GM23248 (cell line): ENCODE measurements around the gene VTI1A. TPM values are rescaled to one million over a fixed set of nuclear protein-coding genes. Genes with fewer than 3 reads are reported as not detected.

Source experiments
- DNase-seq: peaks from one replicate; pipeline ENCODE4 v3.0.0-alpha.2; 2015
- H2AFZ ChIP-seq: fragments of 200-600 bp; sonication (generic); 2 replicates; pipeline ENCODE4 v1.6.1; 2016; ENCODE audit warnings: antibody characterized with exemption
- H3F3A ChIP-seq: fragments of 200-600 bp; sonication (generic); 2 replicates; pipeline ENCODE4 v1.6.1; 2016; ENCODE audit warnings: mild to moderate bottlenecking, antibody characterized with exemption, mixed run types; ENCODE audit not compliant: insufficient read depth
- H3K27ac ChIP-seq: fragments of 200-600 bp; sonication (generic); 2 replicates; pipeline ENCODE4 v1.5.1; 2016; ENCODE audit warnings: mild to moderate bottlenecking
- H3K27me3 ChIP-seq: fragments of 200-600 bp; sonication (generic); replicated peaks from 2 replicates; pipeline ENCODE4 v1.6.1; 2016; ENCODE audit warnings: mild to moderate bottlenecking; ENCODE audit not compliant: insufficient read depth
- H3K36me3 ChIP-seq: fragments of 200-600 bp; sonication (generic); 2 replicates; pipeline ENCODE4 v1.6.1; 2016; ENCODE audit warnings: low read depth, mild to moderate bottlenecking
- H3K4me1 ChIP-seq: fragments of 200-600 bp; sonication (generic); 2 replicates; pipeline ENCODE4 v1.6.1; 2016; ENCODE audit warnings: mild to moderate bottlenecking; ENCODE audit not compliant: insufficient read depth
- H3K4me2 ChIP-seq: fragments of 200-600 bp; sonication (generic); one replicate; pipeline ENCODE4 v1.6.1; 2016; ENCODE audit warnings: mild to moderate bottlenecking; ENCODE audit not compliant: unreplicated experiment
- H3K4me3 ChIP-seq: fragments of 200-600 bp; sonication (generic); 2 replicates; pipeline ENCODE4 v1.5.1; 2016; ENCODE audit warnings: mild to moderate bottlenecking
- H3K79me2 ChIP-seq: fragments of 200-600 bp; sonication (generic); 2 replicates; pipeline ENCODE4 v1.6.1; 2016; ENCODE audit warnings: mild to moderate bottlenecking; ENCODE audit not compliant: insufficient read depth
- H3K9ac ChIP-seq: fragments of 200-600 bp; sonication (generic); 2 replicates; pipeline ENCODE4 v1.6.1; 2016; ENCODE audit warnings: mild to moderate bottlenecking
- H3K9me2 ChIP-seq: fragments of 200-600 bp; sonication (generic); 2 replicates; pipeline ENCODE4 v1.6.1; 2016; ENCODE audit warnings: mixed run types, mild to moderate bottlenecking, moderate library complexity; ENCODE audit not compliant: insufficient read depth
- H3K9me3 ChIP-seq: fragments of 200-600 bp; sonication (generic); one replicate; pipeline ENCODE4 v1.6.1; 2017; ENCODE audit warnings: low read depth
- H4K20me1 ChIP-seq: fragments of 200-600 bp; sonication (generic); 2 replicates; pipeline ENCODE4 v1.6.0; 2016; ENCODE audit not compliant: insufficient read depth
- EZH2 ChIP-seq: fragments of 200-600 bp; sonication (generic); IDR thresholded peaks from 2 replicates; pipeline ENCODE4 v1.6.1; 2018; ENCODE audit warnings: antibody characterized with exemption, mild to moderate bottlenecking; ENCODE audit not compliant: insufficient read depth, poor library complexity, severe bottlenecking
- EZH2phosphoT487 ChIP-seq: fragments of 200-600 bp; sonication (generic); IDR thresholded peaks from 2 replicates; pipeline ENCODE4 v1.6.1; 2018; ENCODE audit warnings: antibody characterized with exemption, moderate library complexity, mild to moderate bottlenecking, low read depth; ENCODE audit not compliant: insufficient read depth
- whole genome bisulfite sequencing, 2 experiments: methylation state at CpG; one replicate each; pipeline ENCODE4 v1.1.6; 2015 to 2017; ENCODE audit warnings: low lambda C conversion rate in 2 of 2, low coverage in 1 of 2; ENCODE audit errors: missing lambda C conversion rate in 2 of 2; 5-methylcytosine and 5-hydroxymethylcytosine counted together
- in situ Hi-C: fragments of 300-500 bp; cut with MboI; formaldehyde crosslinking; loops from 2 replicates; pipeline ENCODE4 v1.15.0; 2020
- polyA plus RNA-seq: library from polyadenylated mRNA; unstranded; fragments of >200 nt; fragmentation: Nextera tagmentation; extraction: Ambion mirVana; gene quantifications from 2 replicates; pipeline ENCODE4 v1.2.1, GENCODE V29; 2016
- total RNA-seq: library from RNA; depleted of rRNA; stranded (reverse); fragments of >200 nt; shearing (Covaris generic); gene quantifications from 2 replicates; pipeline ENCODE4 v1.2.3, GENCODE V29; 2014

Gene VTI1A
- total and polyA plus RNA-seq, 2 experiments from 2014 or later, result 21.6 to 26.4 TPM

DNA sequence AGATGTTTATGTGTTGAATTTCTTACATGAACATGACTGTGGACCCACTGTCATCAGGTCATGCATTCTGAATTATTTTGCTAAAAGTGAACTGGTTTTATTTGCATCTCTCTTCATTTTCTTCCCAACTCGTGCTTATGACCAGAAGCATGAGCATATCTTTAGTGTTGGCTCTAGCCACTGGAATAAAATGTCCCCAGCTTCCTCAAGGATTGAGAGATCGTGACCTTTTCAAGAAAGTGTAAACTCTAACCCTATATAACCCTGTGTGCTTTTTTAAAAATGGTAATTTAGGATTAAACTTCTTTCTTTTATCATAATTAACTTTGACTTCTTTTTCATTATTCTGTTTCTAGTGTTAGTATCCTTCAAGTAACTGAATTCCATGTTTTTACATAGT lies 55.5 kb downstream of the VTI1A start:
- no peaks in the 10 kb centered on the region for H3K36me3 ChIP-seq
- WGBS, 2 experiments, result 86 to 95% methylated on average over 2 of the region's 2 CpGs
- in situ Hi-C loops, result no loop called here

DNA sequence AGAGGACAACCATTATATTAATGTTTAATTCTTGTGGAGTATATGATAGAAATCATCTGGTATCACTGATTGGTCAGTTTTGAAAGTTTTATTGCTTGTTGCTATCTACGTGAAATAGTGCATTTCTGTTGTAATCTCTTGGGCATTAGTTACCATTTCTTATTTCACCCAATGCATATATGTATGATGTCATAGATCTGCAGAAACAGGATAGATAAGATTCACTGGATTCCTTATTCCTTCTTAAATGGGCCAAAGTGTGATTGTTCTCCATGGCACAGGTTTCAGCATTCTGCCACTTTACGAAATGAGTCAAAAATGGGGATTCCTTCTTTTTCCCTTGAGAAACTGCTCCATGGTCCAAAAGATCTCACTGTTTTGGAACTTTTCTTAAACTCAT lies 56.6 kb downstream of the VTI1A start:
- no peak overlapping the region for H3K4me2 ChIP-seq
- in situ Hi-C loops, result no loop called here
- no peak overlapping the region for H3K4me3 ChIP-seq
- H3K27me3 ChIP-seq, result no peaks in the 10 kb centered on the region
- no peaks in the 10 kb centered on the region for H3K9me2 ChIP-seq
- no peaks in the 10 kb centered on the region for H3K9me3 ChIP-seq
- no peaks in the 10 kb centered on the region for H3F3A ChIP-seq
- H3K27ac ChIP-seq, result no peak overlapping the region
- no peaks in the 10 kb centered on the region; the same call in 1 of the 2 replicates for H3K79me2 ChIP-seq
- TF ChIP-seq EZH2phosphoT487 (no peak), EZH2 (no peak)
- H3K9ac ChIP-seq, result no peak overlapping the region
- no peaks in the 10 kb centered on the region for H3K4me1 ChIP-seq
- no peaks in the 10 kb centered on the region; the same call in 1 of the 2 replicates for H4K20me1 ChIP-seq
- no peak for DNase-seq
- WGBS, 2 experiments, result 93% methylated on average over 2 of the region's 2 CpGs
- no peaks in the 10 kb centered on the region for H3K36me3 ChIP-seq
- H2AFZ ChIP-seq, result no peak overlapping the region

More for the DNA sequence above, 55.5 kb downstream of the VTI1A start:
- no peaks in the 10 kb centered on the region for H3K9me3 ChIP-seq
- no peak for DNase-seq
- no peak overlapping the region for H3K27ac ChIP-seq
- H3K79me2 ChIP-seq, result no peaks in the 10 kb centered on the region; the same call in 1 of the 2 replicates
- no peaks in the 10 kb centered on the region for H3K9me2 ChIP-seq
- H3K4me3 ChIP-seq, result no peak overlapping the region
- TF ChIP-seq EZH2 (no peak), EZH2phosphoT487 (no peak)
- H3F3A ChIP-seq, result no peaks in the 10 kb centered on the region
- H2AFZ ChIP-seq, result no peak overlapping the region
- H4K20me1 ChIP-seq, result no peaks in the 10 kb centered on the region; the same call in 1 of the 2 replicates
- H3K4me1 ChIP-seq, result no peaks in the 10 kb centered on the region
- H3K4me2 ChIP-seq, result no peak overlapping the region
- H3K9ac ChIP-seq, result no peak overlapping the region
- H3K27me3 ChIP-seq, result no peaks in the 10 kb centered on the region

DNA sequence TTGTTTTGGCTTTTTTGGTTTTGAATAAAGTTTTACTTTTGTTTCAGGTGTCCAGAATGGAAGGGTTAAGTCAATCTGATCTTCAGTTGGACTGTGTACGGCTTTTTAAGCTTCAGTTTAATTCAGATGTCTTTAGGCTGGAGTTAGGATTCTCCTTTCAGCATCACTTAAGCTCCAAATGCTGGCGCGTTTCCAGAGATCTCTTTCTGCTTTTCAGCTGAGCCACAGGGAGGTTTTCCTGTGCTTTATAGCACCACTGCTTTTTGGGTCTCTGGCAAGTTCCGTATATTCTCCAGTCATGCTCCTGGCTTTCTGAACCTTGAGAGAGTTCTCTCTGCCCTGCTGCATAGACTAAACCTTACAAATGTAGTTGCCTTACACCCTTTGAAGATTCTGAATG lies 60.0 kb downstream of the VTI1A start:
- Histone ChIP-seq H3K4me2 (no peak overlapping the region), H2AFZ (no peak overlapping the region), H3K9me3 (no peaks in the 10 kb centered on the region), H4K20me1 (no peaks in the 10 kb centered on the region), H3K79me2 (no peaks in the 10 kb centered on the region; the same call in 1 of the 2 replicates), H3K36me3 (no peaks in the 10 kb centered on the region), H3K9me2 (no peaks in the 10 kb centered on the region), H3K9ac (no peak overlapping the region), H3K27ac (no peak overlapping the region), H3K4me1 (no peaks in the 10 kb centered on the region), H3K4me3 (no peak overlapping the region), H3K27me3 (no peaks in the 10 kb centered on the region), H3F3A (no peaks in the 10 kb centered on the region)
- in situ Hi-C loops, result no loop called here
- WGBS, 2 experiments, result 59 to 77% methylated on average over 3 to 4 of the region's 4 CpGs
- TF ChIP-seq EZH2 (no peak), EZH2phosphoT487 (no peak)
- no peak for DNase-seq

DNA sequence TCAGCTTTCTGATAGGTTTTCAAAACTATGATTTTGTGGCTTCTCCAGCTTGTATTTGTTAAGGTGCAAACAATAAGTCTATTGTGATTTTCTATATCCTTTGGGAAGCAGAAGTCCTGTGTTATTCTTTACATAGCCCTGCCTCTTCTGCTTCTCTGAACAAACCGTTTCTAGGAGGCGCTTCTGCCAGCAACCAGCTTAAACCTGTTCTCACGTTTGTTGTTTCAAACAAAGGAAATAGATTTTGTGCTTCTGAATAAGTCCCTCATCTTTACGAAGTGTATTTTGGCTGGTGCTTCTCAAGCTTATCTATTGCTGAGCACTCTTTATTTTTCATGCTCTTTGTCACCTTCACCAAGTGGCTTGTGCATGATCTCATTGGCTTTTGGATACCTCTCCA lies 61.0 kb downstream of the VTI1A start:
- Histone ChIP-seq H3K9ac (no peak overlapping the region), H4K20me1 (no peaks in the 10 kb centered on the region), H3K27me3 (no peaks in the 10 kb centered on the region), H3K9me2 (no peaks in the 10 kb centered on the region), H3K4me3 (no peak overlapping the region), H3K9me3 (no peaks in the 10 kb centered on the region), H2AFZ (no peak overlapping the region), H3K4me2 (no peak overlapping the region), H3K4me1 (no peaks in the 10 kb centered on the region), H3K36me3 (no peaks in the 10 kb centered on the region), H3F3A (no peaks in the 10 kb centered on the region), H3K27ac (no peak overlapping the region), H3K79me2 (peaks cover 5% of the 10 kb centered on the region)
- DNase-seq, result no peak
- TF ChIP-seq EZH2phosphoT487 (no peak), EZH2 (no peak)
- WGBS, 2 experiments, result 94 to 96% methylated on average over 4 of the region's 4 CpGs
- in situ Hi-C loops, result no loop called here

DNA sequence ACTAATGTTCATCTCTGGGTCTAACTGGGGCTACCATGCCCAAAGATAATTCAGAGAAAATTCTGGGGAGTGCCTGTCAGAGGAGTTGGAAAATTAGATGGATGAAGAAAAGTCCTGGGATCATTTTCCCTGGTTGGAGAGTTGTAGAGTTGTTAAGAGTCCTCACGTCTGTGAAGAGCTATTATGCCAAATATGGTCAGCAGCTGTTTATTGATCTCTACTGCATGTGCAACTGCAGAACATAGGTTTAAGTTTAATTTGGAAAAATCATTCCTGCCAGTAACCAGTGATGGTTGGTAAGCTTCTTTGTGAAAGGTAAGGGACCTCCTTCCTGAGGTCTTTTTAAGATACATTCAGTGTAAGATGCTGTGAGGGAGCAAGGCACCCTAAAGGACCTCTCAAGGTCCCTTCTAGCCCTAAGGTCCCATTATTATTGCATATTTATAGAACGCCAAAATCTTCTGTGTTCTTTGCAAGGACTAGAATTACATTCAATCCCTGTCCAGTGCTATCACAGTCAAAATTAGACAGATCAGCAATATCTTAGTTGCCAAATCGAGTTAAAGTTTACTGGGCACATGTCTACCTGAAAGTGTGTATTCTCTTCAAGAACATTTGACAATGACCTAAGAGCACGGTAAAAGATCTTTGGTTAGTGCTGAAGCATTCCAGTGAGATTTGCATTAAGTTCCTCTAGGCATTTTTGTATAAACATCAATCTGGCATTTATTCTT lies 62.7 kb downstream of the VTI1A start:
- H3K27me3 ChIP-seq, result no peaks in the 10 kb centered on the region
- H3K4me2 ChIP-seq, result no peak overlapping the region
- no peak for DNase-seq
- 72 to 81% methylated on average over 4 of the region's 4 CpGs for WGBS, 2 experiments
- H2AFZ ChIP-seq, result no peak overlapping the region
- no peak overlapping the region for H3K4me3 ChIP-seq
- in situ Hi-C loops, result no loop called here
- TF ChIP-seq EZH2phosphoT487, result no peak
- no peak for TF ChIP-seq EZH2
- H3K9me3 ChIP-seq, result no peaks in the 10 kb centered on the region
- H3K36me3 ChIP-seq, result no peaks in the 10 kb centered on the region
- H3K79me2 ChIP-seq, result peaks cover 16% of the 10 kb centered on the region
- H3K4me1 ChIP-seq, result no peaks in the 10 kb centered on the region
- no peak overlapping the region for H3K9ac ChIP-seq
- no peak overlapping the region for H3K27ac ChIP-seq
- H3F3A ChIP-seq, result no peaks in the 10 kb centered on the region
- no peaks in the 10 kb centered on the region for H3K9me2 ChIP-seq
- H4K20me1 ChIP-seq, result no peaks in the 10 kb centered on the region
